NCI-H2029 (cell line): ENCODE data around the gene MAST1.
"Not testable (repeated sequence)": the region's sequence is repeated elsewhere in the genome, so short reads cannot be mapped to it uniquely, and the experiment has no call there.

Experiments
- DNase-seq: peaks from one replicate; lab custom pipeline; 2025; lab: John Stamatoyannopoulos, UW

Gene MAST1

GRCh38 chr19:12800923-12801465 is 37.3 kb upstream of the MAST1 start:
- no peak for DNase-seq

GRCh38 chr19:12801466-12802266 is 36.6 kb upstream of the MAST1 start, which contains the start of the genes PRDX2 and THSD8:
Gene PRDX2, minus strand, starts transcription at chr19:12801800. Its CDS starts 539 bp downstream, at chr19:12801261.
Gene THSD8, plus strand, starts transcription at chr19:12802069. Its CDS starts 3 bp downstream, at chr19:12802072.
- DNase-seq, result peak; percentile 85

DNA sequence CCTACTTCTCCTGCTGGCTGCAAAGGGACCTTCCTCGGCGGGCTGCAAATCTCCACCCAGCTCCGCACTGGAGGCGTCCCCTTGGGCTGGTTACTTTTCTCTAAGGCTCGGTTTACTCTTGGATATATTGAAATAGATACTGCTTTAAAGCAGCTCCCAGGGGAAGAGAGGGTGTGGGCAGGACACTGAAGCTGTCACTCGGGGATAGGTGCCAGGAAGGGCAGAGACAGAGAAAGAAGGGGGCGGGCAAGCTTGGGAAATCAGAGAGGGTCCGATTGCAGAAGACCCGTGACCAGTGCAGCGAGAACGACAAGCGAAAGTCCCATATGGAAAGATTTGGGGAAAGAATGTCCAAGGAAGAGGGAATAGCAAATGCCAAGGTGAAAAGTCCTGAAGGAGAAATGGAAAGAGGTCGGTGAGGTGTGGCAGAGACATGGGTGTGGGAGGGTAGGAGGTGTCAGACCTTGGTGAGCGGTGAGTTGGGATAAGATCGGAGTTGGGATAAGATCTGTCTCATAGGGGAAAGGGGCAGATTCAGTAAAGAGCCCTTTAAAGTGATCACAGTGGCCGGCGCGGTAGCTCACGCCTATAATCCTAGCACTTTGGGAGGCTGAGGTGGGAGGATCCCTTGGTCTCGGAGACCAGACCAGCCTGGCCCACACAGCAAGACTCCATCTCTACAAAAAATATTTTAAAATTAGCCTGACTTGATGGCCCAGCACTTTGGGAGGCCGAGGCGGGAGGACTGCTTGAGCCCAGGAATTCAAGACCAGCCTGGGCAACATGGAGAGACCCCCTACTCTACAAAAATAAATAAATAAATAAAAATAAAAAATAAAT is 35.8 kb upstream of the MAST1 start:
- no peak for DNase-seq

- DNase-seq, result no peak
Measured at GRCh38 chr19:12804051-12804450, 34.3 kb upstream of the MAST1 start.

- DNase-seq, result peak; percentile 82
Measured at GRCh38 chr19:12806242-12807081, 31.9 kb upstream of the MAST1 start, which contains the start of gene RNASEH2A. Gene RNASEH2A, plus strand, starts transcription at chr19:12806584. Its CDS starts 90 bp downstream, at chr19:12806674.

DNA sequence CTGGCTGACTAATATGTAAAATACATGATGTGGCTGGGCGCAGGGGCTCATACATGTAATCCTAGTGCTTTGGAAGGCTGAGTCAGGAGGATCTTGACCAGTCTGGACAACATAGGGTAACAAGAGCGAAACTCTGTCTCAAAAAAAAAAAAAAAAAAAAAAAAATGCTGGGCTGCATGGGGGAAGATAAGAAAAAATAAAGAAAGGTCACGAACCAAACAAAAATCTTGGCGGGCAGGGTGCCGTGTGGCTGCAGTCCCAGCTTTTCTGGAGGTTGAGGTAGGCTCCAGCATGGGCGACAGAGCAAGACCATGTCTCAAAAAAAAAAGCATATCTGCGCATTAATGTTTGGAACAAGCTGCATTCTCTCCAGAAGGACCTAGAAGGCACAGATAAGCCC is 23.2 kb upstream of the MAST1 start:
- no peak for DNase-seq

- DNase-seq, result not testable (repeated sequence)
Measured at GRCh38 chr19:12817188-12817587, 21.1 kb upstream of the MAST1 start.

- not testable (repeated sequence) for DNase-seq
Measured at GRCh38 chr19:12817810-12818209, 20.5 kb upstream of the MAST1 start.

DNA sequence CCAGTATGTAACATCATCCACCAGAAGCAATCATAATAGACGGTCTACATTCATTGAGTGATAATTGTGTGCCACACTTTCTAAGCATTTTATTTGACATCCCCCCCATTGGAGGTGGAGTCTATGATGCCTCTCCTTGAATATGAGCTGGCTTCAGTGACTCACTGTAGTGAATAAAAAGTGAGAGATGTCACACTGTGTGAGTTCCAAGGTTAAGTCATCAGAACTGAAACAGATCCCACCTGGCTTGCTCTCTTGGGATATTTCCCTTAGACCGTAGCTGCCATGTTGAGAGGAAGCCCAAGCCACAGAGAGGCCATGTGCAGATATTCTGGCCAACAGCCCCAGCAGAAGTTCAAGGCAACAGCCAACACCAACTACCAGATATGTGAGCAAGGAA is 16.6 kb upstream of the MAST1 start:
- DNase-seq, result no peak

GRCh38 chr19:12825254-12826131 is 12.8 kb upstream of the MAST1 start:
- no peak for DNase-seq

GRCh38 chr19:12828494-12828893 is 9.8 kb upstream of the MAST1 start:
- peak; percentile 82 for DNase-seq

DNA sequence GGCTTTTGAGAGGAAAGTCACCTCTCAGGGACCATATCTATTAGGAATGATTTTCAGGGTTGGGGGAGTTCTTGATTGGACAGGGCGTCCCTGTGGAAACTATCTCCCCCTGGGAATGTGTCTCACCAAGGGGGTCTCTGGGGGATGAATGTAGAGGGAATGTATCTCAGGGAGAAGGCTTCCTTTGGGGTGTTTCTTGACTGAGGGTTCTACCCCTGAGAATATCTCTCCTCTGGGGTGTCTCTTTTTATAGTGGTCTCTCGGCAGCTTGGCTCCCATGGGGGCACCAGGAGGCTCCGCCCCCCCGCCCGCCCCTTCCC is 4.9 kb upstream of the MAST1 start:
- DNase-seq, result no peak

DNA sequence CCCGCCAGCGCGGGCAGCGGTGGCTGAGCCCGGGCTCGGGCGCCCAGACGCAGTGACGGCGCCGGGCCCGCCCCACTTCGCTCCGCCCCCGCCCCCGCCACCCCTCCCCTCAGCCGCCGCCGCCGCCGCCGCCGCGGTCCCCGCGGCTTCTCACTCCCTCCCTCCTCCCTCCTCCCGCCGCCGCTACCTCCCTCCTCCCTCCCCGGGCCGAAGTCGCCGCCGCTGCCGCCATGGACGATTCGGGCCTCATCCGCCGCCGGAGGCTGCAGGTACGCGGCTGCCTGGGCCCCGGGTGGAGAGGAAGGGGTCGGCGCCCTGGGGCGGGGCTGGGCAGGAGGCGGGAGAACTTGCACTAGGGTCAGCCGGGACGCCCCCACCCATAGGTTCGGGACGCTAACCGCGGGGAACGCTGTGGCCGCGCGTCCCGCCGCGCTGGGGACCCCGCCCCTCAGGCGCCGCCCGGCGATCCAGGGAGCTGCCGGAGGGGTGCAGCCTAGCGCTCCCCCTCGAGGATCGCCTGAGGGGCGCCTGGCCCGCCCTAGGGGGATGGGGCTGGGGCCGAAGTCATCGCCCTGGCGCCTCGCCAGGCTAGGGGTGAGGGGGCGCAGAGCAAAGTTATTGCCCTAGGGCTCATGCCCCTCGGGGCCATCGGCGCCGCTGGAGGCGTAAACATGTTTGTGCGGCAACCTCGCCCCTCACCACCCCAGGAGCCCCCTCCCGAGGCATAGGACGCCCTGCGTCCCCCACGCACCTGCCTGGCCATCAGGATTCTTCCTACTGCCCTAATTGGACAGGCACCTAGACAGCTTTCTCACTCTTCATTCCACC is 4.4 kb upstream of the MAST1 start:
- DNase-seq, result peak; percentile 43

DNA sequence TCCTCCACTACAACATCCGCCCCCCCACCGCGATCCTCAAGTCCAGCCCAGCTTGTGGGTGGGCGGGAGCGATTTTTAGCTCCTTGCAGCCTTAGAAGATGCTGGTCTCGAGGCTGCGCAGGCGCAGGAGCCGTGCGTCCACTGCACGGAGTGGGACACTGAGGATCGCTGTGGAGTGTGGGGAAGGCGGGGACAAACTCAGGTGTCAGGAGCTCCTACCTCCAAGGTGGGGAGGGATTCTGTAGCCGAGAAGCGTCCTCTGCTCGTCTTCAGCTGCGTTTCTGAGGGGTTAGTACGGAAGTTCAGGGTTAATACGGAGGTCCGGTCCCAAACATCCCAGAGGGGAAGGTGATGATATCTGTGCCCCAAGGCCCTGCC is 3.8 kb upstream of the MAST1 start, which contains the start of gene RTBDN:
RTBDN (minus strand) TSS at position 14 of the 378 bp plus-strand sequence. CDS start 4,600 bp downstream, outside the sequence.
- DNase-seq, result peak; percentile 29

GRCh38 chr19:12834976-12835757 is 3.1 kb upstream of the MAST1 start:
- peak; percentile 79 for DNase-seq

- DNase-seq, result no peak
Measured at GRCh38 chr19:12836529-12836863, 1.8 kb upstream of the MAST1 start.

DNA sequence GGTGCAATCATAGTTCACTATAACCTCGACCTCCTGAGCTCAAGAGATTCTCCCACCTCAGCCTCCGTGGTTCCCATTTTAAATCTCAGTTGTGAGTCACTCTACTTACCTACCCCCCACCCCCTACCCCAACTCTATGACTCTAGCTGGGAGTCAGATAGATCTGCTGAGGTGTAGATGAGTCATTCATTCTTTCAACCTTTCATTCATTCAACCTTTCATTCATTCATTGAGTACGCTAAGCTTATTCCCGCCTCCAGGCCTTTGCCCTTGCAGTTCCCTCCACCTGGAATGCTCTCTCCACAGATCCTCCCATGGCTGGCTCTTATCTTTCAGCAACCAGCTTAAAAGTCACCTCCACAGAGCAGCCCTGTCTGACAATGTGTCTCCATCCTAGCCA is 1.1 kb upstream of the MAST1 start:
- DNase-seq, result no peak

- peak; percentile 37 for DNase-seq
Measured at GRCh38 chr19:12838886-12839756, 806 bp downstream of the MAST1 start.
